Measurements from ENCODE around the gene HIVEP3. TPM values are rescaled to one million over a fixed set of nuclear protein-coding genes. Genes with fewer than 3 reads are reported as not detected.

HIVEP3 gene
- total RNA-seq, 1 experiment from 2014 or later = 0.55 TPM

GRCh38 chr1:41733725-41734124, 185.0 kb downstream of the HIVEP3 start (continued):
- TF ChIP-seq ZNF532 (CRISPR knock-in tag; IDR thresholded peaks at IDR 0.05; ENCODE audit: borderline replicate concordance) = no peak

- Mint-ChIP-seq H3K27ac (no peak overlapping the region), H3K27me3 (ENCODE audit: low read depth) (no peaks in the 10 kb centered on the region; the same call in 1 of the 2 replicates), H3K4me1 (peaks cover 4% of the 10 kb centered on the region), H3K4me3 (no peak overlapping the region), H3K36me3 (no peaks in the 10 kb centered on the region), H3K9me3 (peaks cover 5% of the 10 kb centered on the region)
- DNase-seq (ENCODE audit: low spot score) (no peak), ATAC-seq (no peak)
- POLR2A ChIA-PET = no interaction called here
- CTCF ChIA-PET = no interaction called here
- TF ChIP-seq PRDM15 (CRISPR knock-in tag; IDR thresholded peaks at IDR 0.05) (no peak), EMX1 (CRISPR knock-in tag; IDR thresholded peaks at IDR 0.05) (no peak), JUN (CRISPR knock-in tag; IDR thresholded peaks at IDR 0.05) (no peak), MYBL2 (CRISPR knock-in tag; IDR thresholded peaks at IDR 0.05) (no peak), E2F5 (CRISPR knock-in tag; IDR thresholded peaks at IDR 0.05) (no peak), NR3C1 (CRISPR knock-in tag; conservative IDR thresholded peaks at IDR 0.05; ENCODE audit: low read depth) (no peak), TEAD1 (CRISPR knock-in tag; IDR thresholded peaks at IDR 0.05) (no peak), NFYB (CRISPR knock-in tag; conservative IDR thresholded peaks at IDR 0.05; ENCODE audit: low read depth) (no peak), ZNF138 (CRISPR knock-in tag; conservative IDR thresholded peaks at IDR 0.05) (no peak), ZMAT4 (CRISPR knock-in tag; IDR thresholded peaks at IDR 0.05) (no peak), CREM (CRISPR knock-in tag; IDR thresholded peaks at IDR 0.05) (no peak), AR (CRISPR knock-in tag; IDR thresholded peaks at IDR 0.05) (no peak), TP53 (CRISPR knock-in tag; IDR thresholded peaks at IDR 0.05) (no peak), ZNF232 (CRISPR knock-in tag; IDR thresholded peaks at IDR 0.05) (no peak), ZBTB43 (CRISPR knock-in tag; IDR thresholded peaks at IDR 0.05) (no peak), MAX (CRISPR knock-in tag; IDR thresholded peaks at IDR 0.05) (no peak), NFATC4 (CRISPR knock-in tag; IDR thresholded peaks at IDR 0.05) (no peak)
Observed at GRCh38 chr1:41733021-41733420, 185.7 kb downstream of the HIVEP3 start.

Data from WTC11 (cell line).